ENCODE results near the gene PTPRN2. TPM values are rescaled to one million over a fixed set of nuclear protein-coding genes. Genes with fewer than 3 reads are reported as not detected.

PTPRN2 gene
- total and polyA plus RNA-seq, 7 donors: 0.47 to 0.82 (median 0.51) TPM

DNA sequence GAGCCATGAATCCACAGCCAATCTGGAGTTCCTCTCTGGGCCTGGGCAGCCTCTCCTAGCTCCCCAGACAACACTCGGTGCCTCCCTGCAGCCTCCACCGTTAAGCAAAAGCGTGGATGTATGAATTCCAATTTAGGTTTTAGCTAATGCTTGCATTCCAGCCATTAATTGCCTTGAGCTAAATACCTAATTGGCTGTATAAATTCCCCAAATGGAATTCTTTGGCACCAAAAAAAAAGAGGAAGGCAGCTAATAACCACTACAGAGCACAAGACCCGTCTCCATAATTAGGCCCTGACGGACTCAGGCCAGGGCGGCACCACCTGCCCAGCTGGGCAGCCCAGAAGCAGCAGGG, 140.5 kb downstream of the PTPRN2 start:
- no peaks in the 10 kb centered on the region for H3K4me1 ChIP-seq
- ATAC-seq (no peak), DNase-seq (no peak)
- H3K9me3 ChIP-seq: no peaks in the 10 kb centered on the region
- no peaks in the 10 kb centered on the region for H3K36me3 ChIP-seq (ENCODE audit: insufficient read depth in 1 of 2, low read depth in 1 of 2)
- intact Hi-C loops (cut with DNase I): no loop called here
- 50 to 63% (median 51%) methylated on average over 6 of the region's 6 CpGs for WGBS, 3 donors
- TF ChIP-seq CTCF (IDR thresholded peaks at IDR 0.05): no peak
- H3K27ac ChIP-seq: no peak overlapping the region
- no peak overlapping the region for H3K4me3 ChIP-seq
- H3K27me3 ChIP-seq (ENCODE audit: insufficient read depth in 3 of 3, low read length in 2 of 3): peaks cover 0 to 3% (median 0%) of the 10 kb centered on the region in 3 donors

GRCh38 chr7:158446706-158447105, 140.9 kb downstream of the PTPRN2 start:
- TF ChIP-seq CTCF (IDR thresholded peaks at IDR 0.05): no peak
- DNase-seq: no peak
- Histone ChIP-seq H3K27ac (no peak overlapping the region), H3K36me3 (ENCODE audit: insufficient read depth in 1 of 2, low read depth in 1 of 2) (no peaks in the 10 kb centered on the region), H3K4me1 (no peaks in the 10 kb centered on the region), H3K9me3 (no peaks in the 10 kb centered on the region), H3K27me3 (ENCODE audit: insufficient read depth in 3 of 3, low read length in 2 of 3) (peaks cover 0 to 3% (median 0%) of the 10 kb centered on the region in 3 donors), H3K4me3 (no peak overlapping the region)
- intact Hi-C loops (cut with DNase I): no loop called here
- WGBS, 3 donors: 81 to 83% (median 83%) methylated on average over 12 of the region's 12 CpGs
- no peak for ATAC-seq

DNA sequence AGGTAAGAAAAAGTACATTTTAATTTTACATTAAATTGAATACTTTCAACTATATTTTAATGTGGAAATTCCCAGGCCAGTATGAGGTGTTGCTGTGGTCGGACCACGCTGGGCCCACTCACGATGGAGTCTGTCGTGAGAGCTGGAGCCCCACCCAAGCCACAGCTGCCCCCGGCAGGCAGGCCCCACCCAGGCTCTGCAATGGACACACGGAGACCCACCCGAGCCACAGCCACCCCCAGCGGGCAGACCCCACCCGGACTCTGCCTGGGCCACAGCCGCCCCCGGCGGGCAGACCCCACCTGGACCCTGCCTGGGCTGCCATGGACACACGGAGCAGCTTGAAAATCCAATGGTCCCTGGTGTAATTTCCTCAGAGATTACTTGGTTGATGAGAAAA, 141.3 kb downstream of the PTPRN2 start:
- ATAC-seq (no peak), DNase-seq (no peak)
- no peaks in the 10 kb centered on the region for H3K36me3 ChIP-seq (ENCODE audit: insufficient read depth in 1 of 2, low read depth in 1 of 2)
- no peaks in the 10 kb centered on the region for H3K4me1 ChIP-seq
- intact Hi-C loops (cut with DNase I): no loop called here
- no peaks in the 10 kb centered on the region for H3K9me3 ChIP-seq
- no peak overlapping the region for H3K27ac ChIP-seq
- H3K27me3 ChIP-seq (ENCODE audit: insufficient read depth in 3 of 3, low read length in 2 of 3): peaks cover 0 to 3% (median 0%) of the 10 kb centered on the region in 3 donors
- TF ChIP-seq CTCF (IDR thresholded peaks at IDR 0.05): no peak
- WGBS, 3 donors: 67 to 70% (median 68%) methylated on average over 13 of the region's 13 CpGs
- no peak overlapping the region for H3K4me3 ChIP-seq

GRCh38 chr7:158445421-158446175, 142.0 kb downstream of the PTPRN2 start:
- Histone ChIP-seq H3K9me3 (no peaks in the 10 kb centered on the region), H3K4me3 (no peak overlapping the region), H3K27me3 (ENCODE audit: insufficient read depth in 3 of 3, low read length in 2 of 3) (peaks cover 0 to 3% (median 0%) of the 10 kb centered on the region in 3 donors), H3K4me1 (no peaks in the 10 kb centered on the region), H3K36me3 (ENCODE audit: insufficient read depth in 1 of 2, low read depth in 1 of 2) (no peaks in the 10 kb centered on the region), H3K27ac (no peak overlapping the region)
- WGBS, 3 donors: 75 to 76% (median 75%) methylated on average over 30 of the region's 30 CpGs
- TF ChIP-seq CTCF (IDR thresholded peaks at IDR 0.05): no peak
- ATAC-seq (no peak), DNase-seq (no peak)
- intact Hi-C loops (cut with DNase I): no loop called here

Data from psoas muscle (tissue), 8 donors.